Mononuclear cell (primary cell): ENCODE measurements around the gene PIEZO2. TPM values are rescaled to one million over a fixed set of nuclear protein-coding genes. Genes with fewer than 3 reads are reported as not detected.

ENCODE experiments used
- H3K27me3 ChIP-seq: 2 replicates; pipeline ENCODE4 v1.6.0; 2011; ENCODE audit warnings: low read length, control low read depth; ENCODE audit not compliant: insufficient read depth
- H3K4me1 ChIP-seq: 2 replicates; pipeline ENCODE4 v1.5.1; 2011; ENCODE audit warnings: mild to moderate bottlenecking, low read length, control low read depth; ENCODE audit not compliant: insufficient read depth
- H3K4me3 ChIP-seq: 2 replicates; pipeline ENCODE4 v1.5.1; 2011; ENCODE audit warnings: mild to moderate bottlenecking, low read length, moderate library complexity
- H3K9me3 ChIP-seq: 2 replicates; pipeline ENCODE4 v1.5.1; 2011; ENCODE audit warnings: low read depth, mild to moderate bottlenecking, control low read depth, low read length
- total RNA-seq: library from RNA; depleted of rRNA; stranded (reverse); fragments of >200 nt; gene quantifications from one replicate; pipeline ENCODE4 v1.2.3, GENCODE V29; 2012

The PIEZO2 gene
- total RNA-seq, 1 donor = 0.21 TPM

GRCh38 chr18:10985689-10986088, 163.7 kb downstream of the PIEZO2 start:
- Histone ChIP-seq H3K27me3 (no peaks in the 10 kb centered on the region), H3K4me3 (no peak overlapping the region), H3K9me3 (peaks cover 17% of the 10 kb centered on the region), H3K4me1 (no peaks in the 10 kb centered on the region)

GRCh38 chr18:10979411-10979810, 170.0 kb downstream of the PIEZO2 start:
- H3K4me3 ChIP-seq = no peak overlapping the region
- no peaks in the 10 kb centered on the region for H3K4me1 ChIP-seq
- H3K9me3 ChIP-seq = peaks cover 7% of the 10 kb centered on the region
- no peaks in the 10 kb centered on the region for H3K27me3 ChIP-seq

- no peak overlapping the region for H3K4me3 ChIP-seq
- no peaks in the 10 kb centered on the region for H3K9me3 ChIP-seq
- H3K27me3 ChIP-seq = no peaks in the 10 kb centered on the region
- no peaks in the 10 kb centered on the region for H3K4me1 ChIP-seq
Measured at GRCh38 chr18:10977042-10977441, 172.3 kb downstream of the PIEZO2 start.

GRCh38 chr18:10973567-10974203, 175.7 kb downstream of the PIEZO2 start:
- Histone ChIP-seq H3K4me1 (no peaks in the 10 kb centered on the region), H3K4me3 (no peak overlapping the region), H3K9me3 (no peaks in the 10 kb centered on the region), H3K27me3 (no peaks in the 10 kb centered on the region)

- Histone ChIP-seq H3K4me3 (no peak overlapping the region), H3K9me3 (no peaks in the 10 kb centered on the region), H3K4me1 (no peaks in the 10 kb centered on the region), H3K27me3 (no peaks in the 10 kb centered on the region)
Measured at GRCh38 chr18:10971717-10972116, 177.7 kb downstream of the PIEZO2 start.

GRCh38 chr18:10965119-10965518, 184.2 kb downstream of the PIEZO2 start:
- Histone ChIP-seq H3K4me3 (no peak overlapping the region), H3K4me1 (no peaks in the 10 kb centered on the region), H3K9me3 (no peaks in the 10 kb centered on the region), H3K27me3 (no peaks in the 10 kb centered on the region)

GRCh38 chr18:10953672-10954071, 195.7 kb downstream of the PIEZO2 start:
- Histone ChIP-seq H3K9me3 (no peaks in the 10 kb centered on the region), H3K4me1 (no peaks in the 10 kb centered on the region), H3K27me3 (no peaks in the 10 kb centered on the region), H3K4me3 (no peak overlapping the region)

- Histone ChIP-seq H3K4me1 (no peaks in the 10 kb centered on the region), H3K4me3 (no peak overlapping the region), H3K9me3 (no peaks in the 10 kb centered on the region), H3K27me3 (no peaks in the 10 kb centered on the region)
Measured at GRCh38 chr18:10951631-10952544, 197.5 kb downstream of the PIEZO2 start.

- no peaks in the 10 kb centered on the region for H3K4me1 ChIP-seq
- H3K9me3 ChIP-seq = peaks cover 7% of the 10 kb centered on the region
- H3K27me3 ChIP-seq = no peaks in the 10 kb centered on the region
- H3K4me3 ChIP-seq = no peak overlapping the region
Measured at GRCh38 chr18:10950876-10951630, 198.3 kb downstream of the PIEZO2 start.

GRCh38 chr18:10950080-10950875, 199.1 kb downstream of the PIEZO2 start:
- H3K27me3 ChIP-seq = no peaks in the 10 kb centered on the region
- H3K9me3 ChIP-seq = peaks cover 14% of the 10 kb centered on the region
- H3K4me3 ChIP-seq = no peak overlapping the region
- no peaks in the 10 kb centered on the region for H3K4me1 ChIP-seq

GRCh38 chr18:10949655-10950054, 199.7 kb downstream of the PIEZO2 start:
- H3K27me3 ChIP-seq = no peaks in the 10 kb centered on the region
- peaks cover 17% of the 10 kb centered on the region for H3K9me3 ChIP-seq
- H3K4me3 ChIP-seq = no peak overlapping the region
- no peaks in the 10 kb centered on the region for H3K4me1 ChIP-seq

- no peaks in the 10 kb centered on the region for H3K27me3 ChIP-seq
- H3K4me1 ChIP-seq = no peaks in the 10 kb centered on the region
- peaks cover 17% of the 10 kb centered on the region for H3K9me3 ChIP-seq
- H3K4me3 ChIP-seq = no peak overlapping the region
Measured at GRCh38 chr18:10948421-10948820, 200.9 kb downstream of the PIEZO2 start.

GRCh38 chr18:10946058-10946457, 203.3 kb downstream of the PIEZO2 start:
- no peaks in the 10 kb centered on the region for H3K27me3 ChIP-seq
- H3K4me3 ChIP-seq = no peak overlapping the region
- H3K4me1 ChIP-seq = no peaks in the 10 kb centered on the region
- peaks cover 17% of the 10 kb centered on the region for H3K9me3 ChIP-seq

- Histone ChIP-seq H3K9me3 (peaks cover 17% of the 10 kb centered on the region), H3K27me3 (no peaks in the 10 kb centered on the region), H3K4me3 (no peak overlapping the region), H3K4me1 (no peaks in the 10 kb centered on the region)
Measured at GRCh38 chr18:10942998-10943397, 206.4 kb downstream of the PIEZO2 start.
